OCI-LY7 (cell line): Measurements from ENCODE around the gene RBM22.

Experiments
- EZH2phosphoT487 ChIP-seq: fragments of 200-600 bp; sonication (generic); IDR thresholded peaks from 2 replicates; pipeline ENCODE4 v1.6.1; 2018; ENCODE audit warnings: low read depth, borderline replicate concordance, mild to moderate bottlenecking, mixed run types, antibody characterized with exemption, low read length, moderate library complexity, mixed read lengths
- TF ChIP-seq, protein P1 (sequence below): fragments of 200-600 bp; sonication (generic); conservative IDR thresholded peaks from 2 replicates; pipeline ENCODE4 v1.5.1; 2014; ENCODE audit warnings: mild to moderate bottlenecking, antibody characterized with exemption, low read length, moderate library complexity, mixed read lengths

DNA sequence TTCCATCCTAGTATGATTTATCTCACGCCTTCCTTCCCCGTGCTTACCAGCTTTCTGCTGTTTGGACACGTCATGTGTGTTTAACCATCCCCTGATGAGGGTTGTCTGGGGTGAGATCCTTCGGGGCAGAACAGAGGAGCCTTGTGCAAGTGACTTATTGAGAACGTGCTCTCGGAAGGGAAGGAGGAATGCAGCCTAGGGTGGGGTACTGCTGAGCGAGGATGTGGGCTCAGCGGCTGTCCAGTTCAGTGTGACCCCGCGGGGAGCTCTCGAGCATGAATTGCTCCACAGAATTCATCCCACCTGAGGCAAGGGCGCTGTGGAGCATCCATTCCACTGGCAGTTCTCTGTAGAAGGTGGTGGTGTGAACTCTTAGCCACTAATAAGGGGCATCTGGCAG, 35.8 kb downstream of the RBM22 start:
- TF ChIP-seq EZH2phosphoT487 = no peak
- TF ChIP-seq, protein P1, sequence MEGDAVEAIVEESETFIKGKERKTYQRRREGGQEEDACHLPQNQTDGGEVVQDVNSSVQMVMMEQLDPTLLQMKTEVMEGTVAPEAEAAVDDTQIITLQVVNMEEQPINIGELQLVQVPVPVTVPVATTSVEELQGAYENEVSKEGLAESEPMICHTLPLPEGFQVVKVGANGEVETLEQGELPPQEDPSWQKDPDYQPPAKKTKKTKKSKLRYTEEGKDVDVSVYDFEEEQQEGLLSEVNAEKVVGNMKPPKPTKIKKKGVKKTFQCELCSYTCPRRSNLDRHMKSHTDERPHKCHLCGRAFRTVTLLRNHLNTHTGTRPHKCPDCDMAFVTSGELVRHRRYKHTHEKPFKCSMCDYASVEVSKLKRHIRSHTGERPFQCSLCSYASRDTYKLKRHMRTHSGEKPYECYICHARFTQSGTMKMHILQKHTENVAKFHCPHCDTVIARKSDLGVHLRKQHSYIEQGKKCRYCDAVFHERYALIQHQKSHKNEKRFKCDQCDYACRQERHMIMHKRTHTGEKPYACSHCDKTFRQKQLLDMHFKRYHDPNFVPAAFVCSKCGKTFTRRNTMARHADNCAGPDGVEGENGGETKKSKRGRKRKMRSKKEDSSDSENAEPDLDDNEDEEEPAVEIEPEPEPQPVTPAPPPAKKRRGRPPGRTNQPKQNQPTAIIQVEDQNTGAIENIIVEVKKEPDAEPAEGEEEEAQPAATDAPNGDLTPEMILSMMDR = no peak
